Stimulated activated CD4-positive, alpha-beta T cell treated with anti-CD3 and anti-CD28 coated beads, Interleukin-4, amount 100 ng/mL, for 48 hours (primary cell): Measurements from ENCODE around the gene MRPL22.
"Not testable (repeated sequence)": the region's sequence is repeated elsewhere in the genome, so short reads cannot be mapped to it uniquely, and the experiment has no call there.

Experiments
- DNase-seq, 2 donors: peaks; one replicate each; pipeline ENCODE4 v3.0.0-alpha.2; 2020; ENCODE audit warnings: low read depth in 2 of 2

Gene MRPL22

GRCh38 chr5:154940772-154941620, at the start of gene MRPL22:
MRPL22 (plus strand) TSS chr5:154941073; CDS start chr5:154941111, 38 bp downstream.
- DNase-seq = peak; percentile 90 to 93

- DNase-seq = no peak
Measured at GRCh38 chr5:154892369-154892771, 48.5 kb upstream of the MRPL22 start.

- no peak for DNase-seq
Measured at GRCh38 chr5:154893381-154893780, 47.5 kb upstream of the MRPL22 start.

- DNase-seq = no peak
Measured at GRCh38 chr5:154895606-154896561, 45.0 kb upstream of the MRPL22 start.

- no peak for DNase-seq
Measured at GRCh38 chr5:154896562-154897165, 44.2 kb upstream of the MRPL22 start.

GRCh38 chr5:154898210-154898609, 42.7 kb upstream of the MRPL22 start:
- no peak for DNase-seq

GRCh38 chr5:154899151-154899816, 41.6 kb upstream of the MRPL22 start:
- no peak for DNase-seq

GRCh38 chr5:154900066-154900465, 40.8 kb upstream of the MRPL22 start:
- no peak for DNase-seq

- no peak for DNase-seq
Measured at GRCh38 chr5:154901276-154901675, 39.6 kb upstream of the MRPL22 start.

GRCh38 chr5:154901913-154902312, 39.0 kb upstream of the MRPL22 start:
- no peak for DNase-seq

- DNase-seq = not testable (repeated sequence)
Measured at GRCh38 chr5:154905601-154906000, 35.3 kb upstream of the MRPL22 start.

- DNase-seq = no peak
Measured at GRCh38 chr5:154916874-154917273, 24.0 kb upstream of the MRPL22 start.

GRCh38 chr5:154917757-154918156, 23.1 kb upstream of the MRPL22 start:
- DNase-seq = no peak

GRCh38 chr5:154923441-154924430, 17.1 kb upstream of the MRPL22 start:
- no peak for DNase-seq

GRCh38 chr5:154933537-154933936, 7.3 kb upstream of the MRPL22 start:
- DNase-seq = no peak

- DNase-seq = no peak
Measured at GRCh38 chr5:154934881-154935280, 6.0 kb upstream of the MRPL22 start.

GRCh38 chr5:154937186-154937717, 3.6 kb upstream of the MRPL22 start:
- no peak for DNase-seq

GRCh38 chr5:154937718-154938466, 3.0 kb upstream of the MRPL22 start, which contains the start of gene GEMIN5:
GEMIN5 (minus strand) TSS chr5:154938211; CDS start chr5:154938133, 78 bp downstream.
- peak; percentile 74 to 78 for DNase-seq

- DNase-seq = not testable (repeated sequence)
Measured at GRCh38 chr5:154939387-154939786, 1.5 kb upstream of the MRPL22 start.
